OCI-LY1 (cell line): ENCODE results near the gene BHLHE41.

ENCODE experiments used
- H2AFZ ChIP-seq: fragments of 200-600 bp; sonication (generic), shearing (Covaris generic); 2 replicates; pipeline ENCODE4 v1.6.0; 2014; ENCODE audit warnings: antibody characterized with exemption, mild to moderate bottlenecking, low read length
- H3F3A ChIP-seq: fragments of 200-600 bp; sonication (generic), shearing (Covaris generic); 2 replicates; pipeline ENCODE4 v1.6.0; 2014; ENCODE audit warnings: mild to moderate bottlenecking, antibody characterized with exemption, low read length, moderate library complexity; ENCODE audit not compliant: insufficient read depth
- H3K27ac ChIP-seq: fragments of 200-600 bp; sonication (generic); 2 replicates; pipeline ENCODE4 v1.5.1; 2014; ENCODE audit warnings: low read length, mixed run types, mild to moderate bottlenecking, low read depth; ENCODE audit not compliant: poor library complexity, severe bottlenecking
- H3K27me3 ChIP-seq: fragments of 200-600 bp; sonication (generic); 2 replicates; pipeline ENCODE4 v1.6.0; 2014; ENCODE audit warnings: antibody characterized with exemption, mild to moderate bottlenecking, low read length, moderate library complexity; ENCODE audit not compliant: insufficient read depth
- H3K36me3 ChIP-seq: fragments of 200-600 bp; sonication (generic); 2 replicates; pipeline ENCODE4 v1.6.1; 2014; ENCODE audit warnings: mild to moderate bottlenecking, antibody characterized with exemption, low read length, moderate library complexity, mixed read lengths; ENCODE audit not compliant: insufficient read depth
- H3K4me1 ChIP-seq: fragments of 200-600 bp; sonication (generic); 2 replicates; pipeline ENCODE4 v1.5.1; 2014; ENCODE audit warnings: mild to moderate bottlenecking, low read length, moderate library complexity; ENCODE audit not compliant: insufficient read depth, severe bottlenecking
- H3K4me2 ChIP-seq: fragments of 200-600 bp; sonication (generic), shearing (Covaris generic); 2 replicates; pipeline ENCODE4 v1.6.1; 2014; ENCODE audit warnings: low read length
- H3K4me3 ChIP-seq: fragments of 200-600 bp; sonication (generic); 2 replicates; pipeline ENCODE4 v1.5.1; 2014; ENCODE audit warnings: low read length, low read depth, mild to moderate bottlenecking, mixed read lengths; ENCODE audit not compliant: poor library complexity, severe bottlenecking
- H3K79me2 ChIP-seq: fragments of 200-600 bp; shearing (Covaris generic); 2 replicates; pipeline ENCODE4 v1.6.1; 2016; ENCODE audit warnings: mixed run types, low read length, mixed read lengths; ENCODE audit not compliant: insufficient read depth
- H3K9ac ChIP-seq: fragments of 200-600 bp; sonication (generic), shearing (Covaris generic); 2 replicates; pipeline ENCODE4 v1.6.1; 2014; ENCODE audit warnings: mild to moderate bottlenecking, low read length, mixed read lengths
- H3K9me2 ChIP-seq: fragments of 200-600 bp; sonication (generic), shearing (Covaris generic); 2 replicates; pipeline ENCODE4 v1.6.1; 2014; ENCODE audit warnings: low read depth, mild to moderate bottlenecking, low read length, mixed read lengths
- H3K9me3 ChIP-seq: fragments of 200-600 bp; shearing (Covaris generic); 2 replicates; pipeline ENCODE4 v1.6.1; 2014; ENCODE audit warnings: low read length, mixed read lengths
- H4K20me1 ChIP-seq: fragments of 200-600 bp; sonication (generic), shearing (Covaris generic); 2 replicates; pipeline ENCODE4 v1.6.0; 2016; ENCODE audit warnings: mild to moderate bottlenecking, low read length; ENCODE audit not compliant: insufficient read depth
- CTCF ChIP-seq: fragments of 200-600 bp; sonication (generic), shearing (Covaris generic); IDR thresholded peaks from 2 replicates; pipeline ENCODE4 v1.5.1; 2017; ENCODE audit warnings: mild to moderate bottlenecking, antibody characterized with exemption, low read length, moderate library complexity, mixed read lengths
- EZH2 ChIP-seq: fragments of 200-600 bp; sonication (generic), shearing (Covaris generic); IDR thresholded peaks from 2 replicates; pipeline ENCODE4 v1.8.0; 2017; ENCODE audit warnings: borderline replicate concordance, mixed run types, mild to moderate bottlenecking, antibody characterized with exemption, low read length, moderate library complexity, mixed read lengths

BHLHE41 gene

GRCh38 chr12:26156201-26156871, 31.5 kb upstream of the BHLHE41 start:
- Histone ChIP-seq H4K20me1 (no peaks in the 10 kb centered on the region), H3K36me3 (no peaks in the 10 kb centered on the region), H3K9me2 (no peaks in the 10 kb centered on the region), H3K9me3 (no peaks in the 10 kb centered on the region), H3K4me1 (peaks cover 17% of the 10 kb centered on the region), H3K9ac (no peak overlapping the region), H3K79me2 (no peaks in the 10 kb centered on the region), H3F3A (no peaks in the 10 kb centered on the region), H2AFZ (no peak overlapping the region), H3K4me3 (peak overlapping the region; percentile 18), H3K27me3 (no peaks in the 10 kb centered on the region; the same call in 1 of the 2 replicates), H3K4me2 (peak overlapping the region; percentile 56), H3K27ac (no peak overlapping the region)
- TF ChIP-seq CTCF (no peak), EZH2 (no peak)

- H3K27me3 ChIP-seq = no peaks in the 10 kb centered on the region; the same call in 1 of the 2 replicates
- H3K27ac ChIP-seq = no peak overlapping the region
- H3K9me3 ChIP-seq = no peaks in the 10 kb centered on the region
- TF ChIP-seq CTCF (no peak), EZH2 (no peak)
- peaks cover 17% of the 10 kb centered on the region for H3K4me1 ChIP-seq
- no peaks in the 10 kb centered on the region for H3F3A ChIP-seq
- H3K4me2 ChIP-seq = no peak overlapping the region
- H3K79me2 ChIP-seq = no peaks in the 10 kb centered on the region
- no peak overlapping the region for H3K4me3 ChIP-seq
- no peak overlapping the region for H2AFZ ChIP-seq
- H3K36me3 ChIP-seq = no peaks in the 10 kb centered on the region
- no peak overlapping the region for H3K9ac ChIP-seq
- H3K9me2 ChIP-seq = no peaks in the 10 kb centered on the region
- H4K20me1 ChIP-seq = no peaks in the 10 kb centered on the region
These were observed 28.8 kb upstream of the BHLHE41 start for GRCh38 chr12:26153421-26154154.

GRCh38 chr12:26152507-26153102, 27.8 kb upstream of the BHLHE41 start:
- Histone ChIP-seq H3K9me2 (no peaks in the 10 kb centered on the region), H4K20me1 (no peaks in the 10 kb centered on the region), H3K9ac (no peak overlapping the region), H2AFZ (no peak overlapping the region), H3K9me3 (no peaks in the 10 kb centered on the region), H3K27me3 (no peaks in the 10 kb centered on the region; the same call in 1 of the 2 replicates), H3K79me2 (no peaks in the 10 kb centered on the region), H3K4me1 (peaks cover 17% of the 10 kb centered on the region), H3K27ac (no peak overlapping the region), H3F3A (no peaks in the 10 kb centered on the region), H3K4me3 (no peak overlapping the region), H3K4me2 (no peak overlapping the region), H3K36me3 (no peaks in the 10 kb centered on the region)
- no peak for TF ChIP-seq CTCF
- TF ChIP-seq EZH2 = no peak
